Tibial artery (tissue), 4 donors: ENCODE results near the gene TUT1.
"Not testable (repeated sequence)": the region's sequence is repeated elsewhere in the genome, so short reads cannot be mapped to it uniquely, and the experiment has no call there.

Experiments
- DNase-seq, 2 donors: peaks; one replicate each; pipeline ENCODE4 v3.0.0-alpha.2; 2019
- H3K27ac ChIP-seq, 2 donors: fragments of 200-600 bp; sonication (generic) in 1 of 2; 1 replicate in 1 of 2; 2 replicates in 1 of 2; pipeline ENCODE4 v1.5.1; 2018 to 2019; ENCODE audit warnings: mild to moderate bottlenecking in 1 of 2
- H3K27me3 ChIP-seq, 2 donors: fragments of 200-600 bp; sonication (generic) in 1 of 2; one replicate each; pipeline versions ENCODE4 v1.5.1 to v1.6.0; 2016 to 2019
- H3K36me3 ChIP-seq, 3 donors: fragments of 200-600 bp; sonication (generic) in 2 of 3; one replicate each; pipeline ENCODE4 v1.5.1; 2016 to 2019; ENCODE audit warnings: mild to moderate bottlenecking in 2 of 3
- H3K4me1 ChIP-seq, 4 donors: fragments of 200-600 bp; sonication (generic) in 2 of 4; 1 replicate in 3 of 4; 2 replicates in 1 of 4; pipeline ENCODE4 v1.5.1; 2016 to 2019
- H3K4me3 ChIP-seq, 2 donors: fragments of 200-600 bp; sonication (generic) in 1 of 2; 1 replicate in 1 of 2; 2 replicates in 1 of 2; pipeline ENCODE4 v1.5.1; 2018 to 2019; ENCODE audit warnings: mild to moderate bottlenecking in 2 of 2
- H3K9me3 ChIP-seq, 3 donors: fragments of 200-600 bp; sonication (generic) in 1 of 3; one replicate each; pipeline ENCODE4 v1.5.1; 2016 to 2019
- intact Hi-C: fragments of 100-400 bp; cut with DNase I; formaldehyde crosslinking; loops from one replicate; pipeline ENCODE4 v1.15.0; 2023; ENCODE audit warnings: low total_unique reads
- TF ChIP-seq, protein P1 (sequence below), 2 experiments: fragments of 200-600 bp in 1 of 2; fragments of 450-650 bp in 1 of 2; IDR thresholded peaks; one replicate each; pipeline ENCODE4 v1.5.1; 2017 to 2019; ENCODE audit warnings: antibody characterized with exemption in 2 of 2, mild to moderate bottlenecking in 1 of 2, moderate library complexity in 1 of 2

The TUT1 gene

DNA sequence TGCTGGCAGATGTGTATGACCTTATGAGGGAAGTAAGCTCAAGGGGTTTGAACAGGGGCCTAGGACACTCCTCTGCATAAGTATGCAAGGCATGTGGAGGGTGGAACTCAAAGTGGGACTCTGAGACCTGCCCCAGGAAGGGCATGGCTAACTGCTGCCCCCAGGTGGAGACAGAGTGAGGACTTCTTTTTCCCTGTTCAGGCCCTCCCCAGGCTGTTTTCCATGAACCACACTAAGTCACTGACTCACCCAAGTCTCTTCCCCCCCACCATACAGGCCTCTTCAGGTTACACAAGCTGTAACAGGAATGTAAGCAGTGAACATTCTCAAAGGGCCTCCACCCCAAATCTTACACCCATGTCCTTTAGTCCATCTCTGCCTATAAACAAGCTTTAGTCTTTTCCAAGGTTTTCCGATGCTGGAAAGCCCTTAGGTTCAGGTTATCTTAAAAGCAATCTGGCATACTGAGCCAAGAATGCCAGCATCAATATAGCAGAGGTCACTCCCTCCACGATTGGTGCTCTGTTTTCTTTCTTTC is 30.7 kb downstream of the TUT1 start:
- H3K27me3 ChIP-seq, result no peaks in the 10 kb centered on the region
- H3K27ac ChIP-seq, result peak overlapping the region; percentile 75 to 78
- peaks cover 23 to 69% (median 27%) of the 10 kb centered on the region in 3 donors for H3K36me3 ChIP-seq
- H3K4me3 ChIP-seq, result no peak overlapping the region
- H3K9me3 ChIP-seq, result no peaks in the 10 kb centered on the region
- peak; percentile 91 to 96 for DNase-seq
- intact Hi-C loops, result loop anchor here (5.0 kb wide), 1 partner anchor 138 kb away; no protein-coding TSS in a partner anchor
- TF ChIP-seq, protein P1, sequence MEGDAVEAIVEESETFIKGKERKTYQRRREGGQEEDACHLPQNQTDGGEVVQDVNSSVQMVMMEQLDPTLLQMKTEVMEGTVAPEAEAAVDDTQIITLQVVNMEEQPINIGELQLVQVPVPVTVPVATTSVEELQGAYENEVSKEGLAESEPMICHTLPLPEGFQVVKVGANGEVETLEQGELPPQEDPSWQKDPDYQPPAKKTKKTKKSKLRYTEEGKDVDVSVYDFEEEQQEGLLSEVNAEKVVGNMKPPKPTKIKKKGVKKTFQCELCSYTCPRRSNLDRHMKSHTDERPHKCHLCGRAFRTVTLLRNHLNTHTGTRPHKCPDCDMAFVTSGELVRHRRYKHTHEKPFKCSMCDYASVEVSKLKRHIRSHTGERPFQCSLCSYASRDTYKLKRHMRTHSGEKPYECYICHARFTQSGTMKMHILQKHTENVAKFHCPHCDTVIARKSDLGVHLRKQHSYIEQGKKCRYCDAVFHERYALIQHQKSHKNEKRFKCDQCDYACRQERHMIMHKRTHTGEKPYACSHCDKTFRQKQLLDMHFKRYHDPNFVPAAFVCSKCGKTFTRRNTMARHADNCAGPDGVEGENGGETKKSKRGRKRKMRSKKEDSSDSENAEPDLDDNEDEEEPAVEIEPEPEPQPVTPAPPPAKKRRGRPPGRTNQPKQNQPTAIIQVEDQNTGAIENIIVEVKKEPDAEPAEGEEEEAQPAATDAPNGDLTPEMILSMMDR (IDR thresholded peaks at IDR 0.05), result peak; percentile 86 to 88
- peaks cover 4 to 46% (median 31%) of the 10 kb centered on the region in 4 donors for H3K4me1 ChIP-seq

DNA sequence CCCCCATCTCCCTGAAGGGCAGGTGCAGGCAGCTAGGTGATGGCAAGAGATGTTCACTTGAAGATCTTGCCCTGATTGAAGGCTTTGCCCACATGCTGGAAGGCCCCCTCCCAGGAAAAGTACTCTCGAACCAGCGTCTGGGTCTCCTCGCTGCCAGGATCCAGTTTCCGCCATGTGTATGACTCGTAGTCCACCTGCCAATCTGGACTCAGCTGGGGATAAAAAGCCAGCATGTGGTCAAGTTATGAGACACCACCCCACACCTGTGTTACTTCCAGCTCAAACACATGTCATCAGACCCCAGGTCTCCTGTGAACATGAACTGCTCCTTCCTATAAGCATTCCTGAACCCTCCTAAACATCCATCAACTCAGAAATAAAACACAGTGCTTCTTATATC is 31.7 kb downstream of the TUT1 start:
- not testable (repeated sequence) for H3K4me3 ChIP-seq, H3K27me3 ChIP-seq, H3K9me3 ChIP-seq, DNase-seq
- Histone ChIP-seq H3K4me1 (peaks cover 4 to 56% (median 41%) of the 10 kb centered on the region in 4 donors), H3K27ac (peak overlapping the region; percentile 75 to 78), H3K36me3 (peaks cover 15 to 59% (median 20%) of the 10 kb centered on the region in 3 donors)
- intact Hi-C loops, result loop anchor here (5.0 kb wide), 1 partner anchor 137 kb away; no protein-coding TSS in a partner anchor

DNA sequence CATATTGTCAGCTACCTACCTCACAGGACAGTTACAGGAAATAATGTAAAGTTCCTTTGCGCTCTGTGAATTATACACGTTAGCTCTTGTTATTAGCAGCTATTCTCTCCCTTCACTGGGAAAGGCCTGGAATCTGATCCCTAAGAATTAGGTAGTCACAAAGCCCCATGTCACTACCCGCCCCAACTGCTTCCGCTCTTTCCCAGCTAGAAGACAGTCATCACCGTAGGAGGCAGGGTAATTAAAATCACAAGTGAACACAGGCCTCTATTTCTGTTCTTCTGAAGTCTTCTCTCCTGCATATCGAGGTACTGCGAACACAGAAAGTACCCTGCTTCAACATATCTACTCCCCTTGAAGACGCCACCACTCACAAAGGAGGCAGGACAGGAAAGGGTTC is 32.1 kb downstream of the TUT1 start:
- Histone ChIP-seq H3K9me3 (no peaks in the 10 kb centered on the region), H3K27ac (peak overlapping the region; percentile 75 to 78), H3K4me1 (peaks cover 4 to 60% (median 44%) of the 10 kb centered on the region in 4 donors), H3K36me3 (peaks cover 15 to 56% (median 20%) of the 10 kb centered on the region in 3 donors), H3K4me3 (no peak overlapping the region), H3K27me3 (no peaks in the 10 kb centered on the region)
- DNase-seq, result no peak
- TF ChIP-seq, protein P1 (IDR thresholded peaks at IDR 0.05), result no peak
- intact Hi-C loops, result no loop called here

DNA sequence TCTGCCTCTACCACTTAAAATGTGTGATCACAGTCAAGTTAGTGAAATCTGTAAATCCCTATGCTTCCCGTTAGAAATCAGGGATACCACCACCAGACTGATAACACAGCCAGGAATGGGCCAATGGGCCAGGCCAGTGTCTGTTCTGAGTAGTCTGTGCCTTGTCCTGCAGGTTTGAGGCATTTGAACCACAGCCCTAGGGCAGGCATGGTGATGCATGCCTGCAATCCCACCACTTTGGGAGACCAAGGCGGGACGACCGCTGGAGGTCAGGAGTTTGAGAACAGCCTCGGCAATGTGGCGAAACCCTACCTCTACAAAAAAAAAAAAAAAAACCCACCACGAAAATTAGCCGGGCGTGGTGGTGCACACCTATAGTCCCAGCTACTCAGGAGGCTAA is 32.7 kb downstream of the TUT1 start:
- TF ChIP-seq, protein P1 (IDR thresholded peaks at IDR 0.05), result no peak
- no peak for DNase-seq
- intact Hi-C loops, result no loop called here
- Histone ChIP-seq H3K9me3 (no peaks in the 10 kb centered on the region), H3K36me3 (peaks cover 15 to 51% (median 16%) of the 10 kb centered on the region in 3 donors), H3K4me3 (no peak overlapping the region), H3K27ac (peak overlapping the region in 1 of 2 donors; percentile 98), H3K27me3 (no peaks in the 10 kb centered on the region), H3K4me1 (peaks cover 4 to 65% (median 50%) of the 10 kb centered on the region in 4 donors)

DNA sequence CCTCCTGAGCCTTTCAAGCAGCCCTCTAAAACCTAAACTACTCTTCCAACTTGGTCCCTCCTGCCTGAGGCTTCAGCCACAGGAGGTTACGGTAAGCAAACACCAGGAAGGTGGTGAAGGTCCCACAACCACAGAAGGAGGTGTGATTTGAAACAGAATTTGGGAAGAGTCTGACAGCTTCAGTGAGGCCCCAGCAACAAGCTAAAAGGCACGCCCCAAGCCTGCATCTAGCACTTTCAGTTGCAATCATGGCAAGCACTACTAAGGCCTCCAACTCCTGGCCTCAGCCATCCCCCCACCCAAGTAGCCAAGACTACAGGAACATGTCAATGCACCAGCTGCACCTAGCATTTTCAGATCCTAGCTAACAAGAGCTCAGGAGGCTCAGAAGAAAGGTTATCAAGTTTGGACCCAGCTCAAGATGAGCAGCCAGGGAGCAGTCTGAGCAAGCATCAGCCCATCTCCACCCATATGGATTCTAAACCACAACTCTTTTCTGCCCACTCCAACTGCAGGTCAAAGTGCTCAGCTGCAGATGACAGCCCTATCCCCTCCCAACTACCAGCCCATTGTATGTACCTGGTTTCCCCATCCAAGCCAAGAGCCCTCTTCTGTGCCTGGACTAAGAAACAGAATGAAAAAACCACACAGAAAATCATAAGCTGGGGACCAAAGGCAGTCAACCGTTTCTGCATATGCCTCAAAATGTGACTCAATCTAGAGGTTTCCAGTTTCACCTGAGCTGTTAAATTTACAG is 34.3 kb downstream of the TUT1 start:
- Histone ChIP-seq H3K9me3 (no peaks in the 10 kb centered on the region), H3K27ac (peak overlapping the region; percentile 90 to 98), H3K4me1 (peaks cover 4 to 73% (median 63%) of the 10 kb centered on the region in 4 donors), H3K27me3 (no peaks in the 10 kb centered on the region), H3K36me3 (peaks cover 13 to 35% (median 15%) of the 10 kb centered on the region in 3 donors), H3K4me3 (peak overlapping the region in 1 of 2 donors; percentile 15)
- no peak for DNase-seq
- intact Hi-C loops, result no loop called here
- TF ChIP-seq, protein P1 (IDR thresholded peaks at IDR 0.05), result no peak
